Activated CD8-positive, alpha-beta T cell treated with anti-CD3 and anti-CD28 coated beads for 36 hours (primary cell): ENCODE measurements around the gene DNAAF1. TPM values are rescaled to one million over a fixed set of nuclear protein-coding genes. Genes with fewer than 3 reads are reported as not detected.

Experiments used
- ATAC-seq: fragments of 200-7000 bp; cut with Tn5 transposase; one replicate; pipeline ENCODE4 v1.10.0; 2021; ENCODE audit warnings: mild to moderate bottlenecking, moderate library complexity
- CTCF ChIA-PET: fragments of 350-600 bp; sonication (Branson Sonifier 250); formaldehyde crosslinking; loops from one replicate; lab custom pipeline; 2021; ENCODE audit warnings: antibody characterized with exemption; lab: Charles Lee
- POLR2A ChIA-PET: fragments of 350-600 bp; sonication (Branson Sonifier 250); formaldehyde crosslinking; loops from one replicate; lab custom pipeline; 2021; ENCODE audit warnings: antibody characterized with exemption; lab: Charles Lee
- DNase-seq: peaks from one replicate; pipeline ENCODE4 v3.0.0-alpha.2; 2020
- H3K27ac Mint-ChIP-seq: one replicate; pipeline ENCODE4 v1.8.0; 2021; ENCODE audit warnings: mild to moderate bottlenecking, mixed read lengths
- H3K27me3 Mint-ChIP-seq: one replicate; pipeline ENCODE4 v1.8.0; 2021; ENCODE audit warnings: mixed read lengths
- H3K36me3 Mint-ChIP-seq: one replicate; pipeline ENCODE4 v1.8.0; 2021; ENCODE audit warnings: low read depth, mixed read lengths
- H3K4me1 Mint-ChIP-seq: one replicate; pipeline ENCODE4 v1.8.0; 2021; ENCODE audit warnings: low read depth, mixed read lengths
- H3K4me3 Mint-ChIP-seq: one replicate; pipeline ENCODE4 v1.8.0; 2021; ENCODE audit warnings: mild to moderate bottlenecking, moderate library complexity, mixed read lengths
- H3K9me3 Mint-ChIP-seq: one replicate; pipeline ENCODE4 v1.8.0; 2021; ENCODE audit warnings: mixed read lengths
- intact Hi-C: fragments of 100-400 bp; cut with micrococcal nuclease; formaldehyde crosslinking; loops from one replicate; pipeline ENCODE4 v1.10.0; 2022
- total RNA-seq, 2 experiments: library from RNA; stranded (reverse); gene quantifications; one replicate each; pipeline ENCODE4 v1.2.3, GENCODE V29; 2021
- TF ChIP-seq, protein P1 (sequence below): fragments of 200-600 bp; IDR thresholded peaks from one replicate; pipeline ENCODE4 v1.8.0; 2022; ENCODE audit warnings: antibody characterized with exemption, mild to moderate bottlenecking

DNAAF1 gene
- total RNA-seq, 2 experiments from 2014 or later: not detected

GRCh38 chr16:84225571-84225970, 80.5 kb downstream of the DNAAF1 start:
- H3K27me3 Mint-ChIP-seq: peaks cover 8% of the 10 kb centered on the region
- ChIA-PET CTCF (no interaction called here), POLR2A (no interaction called here)
- no peaks in the 10 kb centered on the region for H3K4me1 Mint-ChIP-seq
- no peaks in the 10 kb centered on the region for H3K9me3 Mint-ChIP-seq
- no peaks in the 10 kb centered on the region for H3K36me3 Mint-ChIP-seq
- ATAC-seq (no peak), DNase-seq (no peak)
- TF ChIP-seq, protein P1, sequence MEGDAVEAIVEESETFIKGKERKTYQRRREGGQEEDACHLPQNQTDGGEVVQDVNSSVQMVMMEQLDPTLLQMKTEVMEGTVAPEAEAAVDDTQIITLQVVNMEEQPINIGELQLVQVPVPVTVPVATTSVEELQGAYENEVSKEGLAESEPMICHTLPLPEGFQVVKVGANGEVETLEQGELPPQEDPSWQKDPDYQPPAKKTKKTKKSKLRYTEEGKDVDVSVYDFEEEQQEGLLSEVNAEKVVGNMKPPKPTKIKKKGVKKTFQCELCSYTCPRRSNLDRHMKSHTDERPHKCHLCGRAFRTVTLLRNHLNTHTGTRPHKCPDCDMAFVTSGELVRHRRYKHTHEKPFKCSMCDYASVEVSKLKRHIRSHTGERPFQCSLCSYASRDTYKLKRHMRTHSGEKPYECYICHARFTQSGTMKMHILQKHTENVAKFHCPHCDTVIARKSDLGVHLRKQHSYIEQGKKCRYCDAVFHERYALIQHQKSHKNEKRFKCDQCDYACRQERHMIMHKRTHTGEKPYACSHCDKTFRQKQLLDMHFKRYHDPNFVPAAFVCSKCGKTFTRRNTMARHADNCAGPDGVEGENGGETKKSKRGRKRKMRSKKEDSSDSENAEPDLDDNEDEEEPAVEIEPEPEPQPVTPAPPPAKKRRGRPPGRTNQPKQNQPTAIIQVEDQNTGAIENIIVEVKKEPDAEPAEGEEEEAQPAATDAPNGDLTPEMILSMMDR: no peak
- intact Hi-C loops: no loop called here
- H3K27ac Mint-ChIP-seq: no peak overlapping the region
- H3K4me3 Mint-ChIP-seq: no peak overlapping the region

GRCh38 chr16:84226026-84226425, 80.9 kb downstream of the DNAAF1 start:
- ChIA-PET POLR2A (no interaction called here), CTCF (no interaction called here)
- ATAC-seq (no peak), DNase-seq (no peak)
- Mint-ChIP-seq H3K27ac (no peak overlapping the region), H3K4me3 (no peak overlapping the region), H3K9me3 (no peaks in the 10 kb centered on the region), H3K27me3 (peaks cover 8% of the 10 kb centered on the region), H3K4me1 (no peaks in the 10 kb centered on the region), H3K36me3 (no peaks in the 10 kb centered on the region)
- TF ChIP-seq, protein P1: no peak
- intact Hi-C loops: no loop called here

Other genes starting within 250 kb of the DNAAF1 start
- 1 to 10 TPM; 3.5 to 3.7 TPM for gene MLYCD, start 246.2 kb upstream of the DNAAF1 start, total RNA-seq
- gene OSGIN1, start 192.1 kb upstream of the DNAAF1 start, total RNA-seq: under 1 TPM; 0.56 to 0.67 TPM
- not detected for gene NECAB2, start 177.1 kb upstream of the DNAAF1 start, total RNA-seq
- gene SLC38A8, start 102.5 kb upstream of the DNAAF1 start, total RNA-seq: not detected
- gene MBTPS1, start 28.4 kb upstream of the DNAAF1 start, total RNA-seq: 10 to 100 TPM; 31.5 to 31.7 TPM
- gene HSDL1, start 131 bp upstream of the DNAAF1 start, total RNA-seq: 10 to 100 TPM; 11.1 to 11.8 TPM
- gene TAF1C, start 41.7 kb downstream of the DNAAF1 start, total RNA-seq: 10 to 100 TPM; 59.3 to 62.6 TPM
- gene ADAD2, start 45.8 kb downstream of the DNAAF1 start, total RNA-seq: under 1 TPM; 0.16 to 0.63 TPM
- not detected for gene KCNG4, start 94.7 kb downstream of the DNAAF1 start, total RNA-seq
- not detected for gene WFDC1, start 149.6 kb downstream of the DNAAF1 start, total RNA-seq
- not detected for gene ATP2C2, start 223.2 kb downstream of the DNAAF1 start, total RNA-seq